ENCODE data around the gene MCEE. TPM values are rescaled to one million over a fixed set of nuclear protein-coding genes. Genes with fewer than 3 reads are reported as not detected.
"Not testable (repeated sequence)": the region's sequence is repeated elsewhere in the genome, so short reads cannot be mapped to it uniquely, and the experiment has no call there.

MCEE gene
- 10 to 100 TPM; 18.1 to 19.1 TPM for total RNA-seq

- H3K4me1 Mint-ChIP-seq = peaks cover 18% of the 10 kb centered on the region
- H3K4me3 Mint-ChIP-seq = no peak within 1 kb of the TSS
- no peaks in the 10 kb centered on the region for H3K9me3 Mint-ChIP-seq
- H3K27ac Mint-ChIP-seq = no peak within 1 kb of the TSS
- ChIA-PET CTCF (interaction anchor here (0.7 to 2.1 kb wide), 4 partner anchors 16 to 62 kb away, joined by 3 to 9 read pairs (median 3); partner anchors contain the start of gene NAGK), POLR2A (interaction anchor here (0.7 to 3.5 kb wide), 17 partner anchors 10 to 201 kb away, joined by 3 to 75 read pairs (median 4); partner anchors contain the start of genes NAGK, PAIP2B and ZNF638)
- peak; percentile 91 for DNase-seq
- peaks cover 16% of the 10 kb centered on the region for H3K36me3 Mint-ChIP-seq (ENCODE audit: low read depth)
- H3K27me3 Mint-ChIP-seq = no peaks in the 10 kb centered on the region
Observed at GRCh38 chr2:71130152-71130904, at the start of gene MCEE, which contains the start of gene MPHOSPH10. Gene MCEE (minus strand): TSS chr2:71130229. CDS start chr2:71130219, 10 bp downstream. Gene MPHOSPH10 (plus strand): TSS chr2:71130634. CDS start chr2:71130666, 32 bp downstream.

GRCh38 chr2:71178836-71179235 lies 48.8 kb upstream of the MCEE start:
- H3K4me1 Mint-ChIP-seq; POLR2A ChIA-PET; H3K27ac Mint-ChIP-seq; CTCF ChIA-PET; H3K4me3 Mint-ChIP-seq; H3K9me3 Mint-ChIP-seq; H3K27me3 Mint-ChIP-seq; H3K36me3 Mint-ChIP-seq (ENCODE audit: low read depth); DNase-seq: not testable (repeated sequence)

DNA sequence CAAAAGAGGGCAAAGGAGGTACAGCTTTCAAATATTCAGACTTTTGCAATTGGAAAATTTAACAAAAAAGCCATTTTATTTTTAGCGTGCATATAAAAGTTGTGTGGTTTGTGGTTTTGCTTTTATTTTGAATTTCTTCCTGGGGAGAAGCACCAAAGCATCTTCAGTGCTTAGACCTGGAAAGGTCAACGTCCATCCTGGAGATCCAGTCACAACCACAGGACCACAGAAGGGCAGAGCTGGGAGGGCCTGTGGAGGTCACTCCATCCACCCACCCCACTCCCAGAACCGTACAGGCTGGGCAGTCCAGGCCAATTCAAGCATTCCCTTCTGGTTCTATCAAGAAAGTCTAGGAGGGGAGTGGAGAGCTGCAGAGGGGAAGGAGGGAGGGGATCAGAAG lies 44.2 kb upstream of the MCEE start:
- CTCF ChIA-PET = interaction anchor here (0.9 kb wide), 1 partner anchor 158 kb away, joined by 3 read pairs; the partner anchor contains the start of gene ZNF638

GRCh38 chr2:71173096-71173495 lies 43.1 kb upstream of the MCEE start:
- POLR2A ChIA-PET = no interaction called here
- Mint-ChIP-seq H3K27ac (no peak overlapping the region), H3K9me3 (no peaks in the 10 kb centered on the region)

More for the DNA sequence above, 44.2 kb upstream of the MCEE start:
- Mint-ChIP-seq H3K4me3 (no peak overlapping the region), H3K27ac (no peak overlapping the region), H3K36me3 (ENCODE audit: low read depth) (no peaks in the 10 kb centered on the region), H3K4me1 (peaks cover 5% of the 10 kb centered on the region), H3K9me3 (no peaks in the 10 kb centered on the region), H3K27me3 (no peaks in the 10 kb centered on the region)
- POLR2A ChIA-PET = no interaction called here
- DNase-seq = no peak

DNA sequence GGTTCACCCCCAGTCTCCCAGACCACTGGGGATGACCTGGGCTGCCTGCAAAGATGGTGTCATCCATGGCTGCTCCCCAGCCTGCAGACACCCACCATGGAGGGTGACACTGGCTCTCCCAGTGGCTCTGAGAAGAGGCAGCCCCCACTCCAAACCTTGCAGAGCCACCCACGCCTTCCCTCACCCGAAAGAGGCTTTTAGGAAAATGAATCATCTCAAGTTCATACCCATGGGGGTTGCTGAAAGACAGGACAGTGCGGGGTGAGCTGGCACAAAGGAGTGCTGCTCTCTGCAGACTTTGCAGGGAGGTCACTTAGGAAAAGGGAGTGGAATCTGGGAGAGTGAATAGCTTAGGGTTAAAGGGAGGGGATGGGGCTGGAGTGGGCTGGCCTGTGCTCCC lies 36.8 kb upstream of the MCEE start:
- Mint-ChIP-seq H3K27me3 (peaks cover 14% of the 10 kb centered on the region), H3K36me3 (ENCODE audit: low read depth) (no peaks in the 10 kb centered on the region), H3K4me3 (no peak overlapping the region), H3K27ac (no peak overlapping the region), H3K4me1 (no peaks in the 10 kb centered on the region), H3K9me3 (no peaks in the 10 kb centered on the region)
- no peak for DNase-seq
- POLR2A ChIA-PET = no interaction called here
- CTCF ChIA-PET = interaction anchor here (0.5 kb wide), 1 partner anchor 223 kb away, joined by 3 read pairs; no protein-coding TSS in a partner anchor

More at GRCh38 chr2:71173096-71173495, 43.1 kb upstream of the MCEE start:
- CTCF ChIA-PET = no interaction called here
- DNase-seq = no peak
- Mint-ChIP-seq H3K4me1 (peaks cover 5% of the 10 kb centered on the region), H3K4me3 (no peak overlapping the region), H3K36me3 (ENCODE audit: low read depth) (no peaks in the 10 kb centered on the region), H3K27me3 (no peaks in the 10 kb centered on the region)

- no peak overlapping the region for H3K4me3 Mint-ChIP-seq
- POLR2A ChIA-PET = no interaction called here
Observed at GRCh38 chr2:71157124-71157793, 27.2 kb upstream of the MCEE start.

DNA sequence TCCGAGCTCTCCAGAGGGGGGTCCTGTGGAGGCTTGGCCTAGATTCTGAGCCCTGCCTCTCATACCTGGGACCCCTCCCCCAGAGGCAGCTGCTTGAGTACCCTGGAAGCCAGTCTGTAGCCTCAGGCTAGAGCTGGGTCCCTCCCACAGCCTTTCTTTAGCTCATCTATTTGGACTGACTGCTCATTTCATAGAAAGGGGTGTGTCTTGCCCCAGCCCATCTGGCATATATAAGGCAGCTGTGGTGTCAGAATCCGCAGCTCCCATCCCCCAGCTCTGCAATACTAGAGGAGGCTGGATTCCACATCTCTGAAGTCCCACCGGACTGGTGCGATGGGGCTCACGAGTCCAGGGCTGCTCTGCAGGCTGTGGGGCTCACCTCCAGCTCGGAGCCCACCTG lies 26.5 kb upstream of the MCEE start:
- CTCF ChIA-PET = interaction anchor here (0.6 to 3.3 kb wide), 3 partner anchors 10 to 354 kb away, joined by 3 to 7 read pairs (median 3); no protein-coding TSS in a partner anchor
- Mint-ChIP-seq H3K27ac (no peak overlapping the region), H3K36me3 (ENCODE audit: low read depth) (no peaks in the 10 kb centered on the region), H3K4me3 (no peak overlapping the region), H3K27me3 (peaks cover 3% of the 10 kb centered on the region), H3K9me3 (no peaks in the 10 kb centered on the region), H3K4me1 (peaks cover 3% of the 10 kb centered on the region)
- no peak for DNase-seq
- POLR2A ChIA-PET = no interaction called here

More at GRCh38 chr2:71157124-71157793, 27.2 kb upstream of the MCEE start:
- CTCF ChIA-PET = interaction anchor here (0.6 to 3.3 kb wide), 9 partner anchors 9 to 355 kb away, joined by 3 to 7 read pairs (median 3); partner anchors contain the start of gene PAIP2B
- Mint-ChIP-seq H3K36me3 (ENCODE audit: low read depth) (no peaks in the 10 kb centered on the region), H3K9me3 (no peaks in the 10 kb centered on the region), H3K27ac (no peak overlapping the region), H3K4me1 (peaks cover 3% of the 10 kb centered on the region), H3K27me3 (peaks cover 3% of the 10 kb centered on the region)
- peak; percentile 47 for DNase-seq

DNA sequence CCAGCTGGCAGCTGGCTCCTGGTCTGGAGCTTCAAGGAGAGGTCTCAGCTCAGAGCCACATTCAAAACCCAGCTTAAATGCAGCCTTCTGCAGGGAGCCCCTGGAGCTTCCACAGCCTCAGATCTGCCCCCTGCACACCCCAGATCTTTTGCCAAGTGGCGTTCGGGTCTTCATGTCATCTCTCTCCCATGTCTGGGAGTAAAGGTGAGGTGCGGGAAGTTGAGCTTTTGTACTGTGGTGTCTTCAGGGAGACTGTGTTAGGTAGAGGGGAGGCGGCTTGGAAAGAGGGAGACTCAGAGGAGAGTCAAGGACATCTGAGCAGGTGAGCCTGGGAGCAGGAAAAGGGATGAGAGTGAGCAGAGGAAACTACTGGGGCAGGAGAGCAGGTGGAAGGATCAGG lies 25.8 kb upstream of the MCEE start:
- H3K27me3 Mint-ChIP-seq = peaks cover 3% of the 10 kb centered on the region
- no peak overlapping the region for H3K4me3 Mint-ChIP-seq
- POLR2A ChIA-PET = no interaction called here
- CTCF ChIA-PET = interaction anchor here (0.6 to 3.3 kb wide), 4 partner anchors 12 to 898 kb away, joined by 3 to 12 read pairs (median 5); partner anchors contain the start of gene PCYOX1
- H3K4me1 Mint-ChIP-seq = peaks cover 3% of the 10 kb centered on the region
- no peaks in the 10 kb centered on the region for H3K36me3 Mint-ChIP-seq (ENCODE audit: low read depth)
- no peak overlapping the region for H3K27ac Mint-ChIP-seq
- H3K9me3 Mint-ChIP-seq = no peaks in the 10 kb centered on the region
- DNase-seq = no peak

DNA sequence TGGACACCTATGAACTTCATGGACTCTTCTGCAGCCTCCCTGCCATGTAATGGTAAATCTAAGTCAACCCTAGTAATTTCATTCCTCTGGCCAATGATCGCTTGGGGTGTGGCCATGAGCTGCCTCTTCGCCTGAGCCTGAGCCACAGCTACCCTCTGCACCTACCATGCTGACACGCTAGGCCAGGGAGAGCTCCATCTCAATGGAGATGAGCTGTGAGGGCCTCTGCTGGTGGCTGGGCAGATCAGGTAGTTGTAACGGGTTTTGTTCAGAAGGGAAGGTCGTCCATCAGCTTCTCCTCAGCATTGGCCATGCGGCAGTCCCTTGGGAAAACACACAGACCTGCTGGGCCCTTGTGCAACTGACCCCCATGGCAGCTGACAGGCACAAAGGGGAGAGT lies 24.8 kb upstream of the MCEE start:
- Mint-ChIP-seq H3K36me3 (ENCODE audit: low read depth) (peaks cover 5% of the 10 kb centered on the region), H3K27me3 (peaks cover 3% of the 10 kb centered on the region), H3K9me3 (no peaks in the 10 kb centered on the region), H3K27ac (no peak overlapping the region), H3K4me1 (peaks cover 3% of the 10 kb centered on the region), H3K4me3 (no peak overlapping the region)
- ChIA-PET POLR2A (interaction anchor here (0.8 kb wide), 1 partner anchor 24 kb away, joined by 3 read pairs; the partner anchor contains the start of gene MPHOSPH10), CTCF (interaction anchor here (0.7 to 3.3 kb wide), 7 partner anchors 11 to 356 kb away, joined by 3 to 12 read pairs (median 3); partner anchors contain the start of gene NAGK)
- DNase-seq = peak; percentile 36

- no peak overlapping the region for H3K4me3 Mint-ChIP-seq
- peaks cover 9% of the 10 kb centered on the region for H3K36me3 Mint-ChIP-seq (ENCODE audit: low read depth)
- no peak for DNase-seq
- ChIA-PET POLR2A (interaction anchor here (0.8 kb wide), 1 partner anchor 24 kb away, joined by 3 read pairs; the partner anchor contains the start of gene MPHOSPH10), CTCF (interaction anchor here (0.7 to 3.3 kb wide), 6 partner anchors 53 to 356 kb away, joined by 3 to 12 read pairs (median 4); partner anchors contain the start of gene NAGK)
- H3K27ac Mint-ChIP-seq = no peak overlapping the region
- H3K27me3 Mint-ChIP-seq = no peaks in the 10 kb centered on the region
- peaks cover 3% of the 10 kb centered on the region for H3K4me1 Mint-ChIP-seq
- no peaks in the 10 kb centered on the region for H3K9me3 Mint-ChIP-seq
Observed at GRCh38 chr2:71154279-71154678, 24.2 kb upstream of the MCEE start.

DNA sequence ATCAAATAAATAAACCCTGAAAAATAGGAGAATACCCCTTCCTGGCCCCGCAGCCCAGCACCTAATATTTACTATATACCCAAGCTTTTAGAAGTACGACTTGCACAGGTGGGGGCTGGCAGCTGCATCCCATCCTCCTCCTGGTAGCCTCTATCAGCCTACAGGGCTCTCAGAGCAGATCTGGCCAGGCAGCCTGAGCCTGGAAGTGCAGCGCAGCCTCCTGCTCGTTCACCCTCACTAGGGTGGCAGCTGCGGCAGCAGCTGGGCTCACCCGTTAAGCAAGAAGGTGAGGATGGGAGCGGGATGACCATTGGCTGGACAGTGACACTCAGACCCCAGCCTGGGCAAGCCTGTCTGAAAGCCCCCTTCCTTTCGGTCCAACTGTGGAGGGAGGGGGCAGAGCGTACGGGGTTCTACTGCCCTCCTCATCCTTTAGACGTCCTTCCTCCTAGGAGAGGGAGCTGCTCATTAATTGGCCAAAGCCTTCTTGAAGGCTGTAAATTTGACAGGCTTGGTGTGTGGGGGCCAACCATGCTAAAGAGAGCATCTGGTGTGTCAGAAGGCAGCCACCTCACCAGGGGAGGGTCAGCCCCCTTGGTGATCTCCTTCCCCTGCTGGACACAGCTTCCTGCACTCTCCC lies 23.7 kb upstream of the MCEE start:
- POLR2A ChIA-PET = no interaction called here
- CTCF ChIA-PET = interaction anchor here (1.3 kb wide), 1 partner anchor 82 kb away, joined by 3 read pairs; no protein-coding TSS in a partner anchor
- DNase-seq = no peak
- Mint-ChIP-seq H3K4me1 (peaks cover 3% of the 10 kb centered on the region), H3K4me3 (no peak overlapping the region), H3K36me3 (ENCODE audit: low read depth) (peaks cover 14% of the 10 kb centered on the region), H3K9me3 (no peaks in the 10 kb centered on the region), H3K27me3 (no peaks in the 10 kb centered on the region), H3K27ac (no peak overlapping the region)

- Mint-ChIP-seq H3K4me1 (no peaks in the 10 kb centered on the region), H3K4me3 (no peak overlapping the region), H3K9me3 (no peaks in the 10 kb centered on the region), H3K36me3 (ENCODE audit: low read depth) (peaks cover 31% of the 10 kb centered on the region), H3K27ac (no peak overlapping the region), H3K27me3 (no peaks in the 10 kb centered on the region)
- DNase-seq = no peak
- CTCF ChIA-PET = no interaction called here
- POLR2A ChIA-PET = no interaction called here
Observed at GRCh38 chr2:71151620-71152019, 21.6 kb upstream of the MCEE start.

All from activated CD4-positive, alpha-beta memory T cell treated with anti-CD3 and anti-CD28 coated beads, Interleukin-2, amount 10 ng/mL, durations not matched to agents 7 days and 5 days (primary cell).